Retinal pigment epithelial cell (primary cell): ENCODE measurements around the gene TAF11L6.
"Not testable (repeated sequence)": the region's sequence is repeated elsewhere in the genome, so short reads cannot be mapped to it uniquely, and the experiment has no call there.

Experiments
- DNase-seq: peaks from one replicate; pipeline ENCODE4 v3.0.0-alpha.2; 2010; ENCODE audit warnings: low read depth
- H3K4me3 ChIP-seq: 2 replicates; pipeline ENCODE4 v1.5.1; 2011; ENCODE audit warnings: mild to moderate bottlenecking, low read length, control low read depth, moderate library complexity
- TF ChIP-seq, protein P1 (sequence below): conservative IDR thresholded peaks from 2 replicates; pipeline ENCODE4 v1.5.1; 2011; ENCODE audit warnings: low read depth, low read length, control low read depth, inconsistent platforms

TAF11L6 gene

DNA sequence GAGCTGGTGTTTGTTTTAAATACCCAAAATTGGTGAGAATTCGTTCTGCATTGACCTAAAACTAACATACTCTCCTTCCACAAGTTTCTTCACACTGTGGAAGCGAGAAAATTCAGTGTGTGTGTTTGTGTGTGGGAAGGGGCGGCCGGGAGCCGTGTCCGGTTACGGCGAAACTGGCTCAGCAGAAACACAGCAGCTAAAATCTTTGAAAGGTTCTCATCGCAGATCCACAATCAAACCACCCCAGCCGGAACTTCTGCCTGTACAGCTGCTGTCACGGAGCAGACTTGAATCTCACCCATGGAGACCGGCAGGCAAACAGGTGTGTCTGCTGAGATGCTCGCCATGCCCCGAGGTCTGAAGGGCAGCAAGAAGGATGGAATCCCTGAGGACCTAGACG is at the start of gene TAF11L6:
Gene TAF11L6 (plus strand): TSS at position 301 of the 400 bp plus-strand sequence.
- H3K4me3 ChIP-seq, DNase-seq: not testable (repeated sequence)

DNA sequence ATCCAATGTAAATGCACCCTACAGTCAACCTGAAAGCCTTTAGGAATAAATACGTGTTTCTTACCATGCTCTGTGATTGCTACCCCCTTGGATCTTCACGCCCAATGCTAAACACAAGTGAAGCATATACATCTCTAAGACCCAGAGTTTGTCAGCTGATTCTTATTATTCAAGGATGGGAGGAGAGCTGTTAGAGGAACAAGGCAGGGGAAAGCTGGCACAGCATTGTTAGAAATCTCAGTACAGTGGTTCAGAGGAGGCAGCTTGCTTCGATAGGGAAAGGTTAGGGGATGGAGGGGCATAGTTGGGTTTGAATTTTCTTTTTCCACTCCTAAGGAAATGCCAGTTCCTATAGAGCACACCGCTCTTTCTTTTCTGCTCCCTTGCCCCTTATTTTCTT is 47.1 kb upstream of the TAF11L6 start:
- H3K4me3 ChIP-seq = no peak overlapping the region
- TF ChIP-seq, protein P1, sequence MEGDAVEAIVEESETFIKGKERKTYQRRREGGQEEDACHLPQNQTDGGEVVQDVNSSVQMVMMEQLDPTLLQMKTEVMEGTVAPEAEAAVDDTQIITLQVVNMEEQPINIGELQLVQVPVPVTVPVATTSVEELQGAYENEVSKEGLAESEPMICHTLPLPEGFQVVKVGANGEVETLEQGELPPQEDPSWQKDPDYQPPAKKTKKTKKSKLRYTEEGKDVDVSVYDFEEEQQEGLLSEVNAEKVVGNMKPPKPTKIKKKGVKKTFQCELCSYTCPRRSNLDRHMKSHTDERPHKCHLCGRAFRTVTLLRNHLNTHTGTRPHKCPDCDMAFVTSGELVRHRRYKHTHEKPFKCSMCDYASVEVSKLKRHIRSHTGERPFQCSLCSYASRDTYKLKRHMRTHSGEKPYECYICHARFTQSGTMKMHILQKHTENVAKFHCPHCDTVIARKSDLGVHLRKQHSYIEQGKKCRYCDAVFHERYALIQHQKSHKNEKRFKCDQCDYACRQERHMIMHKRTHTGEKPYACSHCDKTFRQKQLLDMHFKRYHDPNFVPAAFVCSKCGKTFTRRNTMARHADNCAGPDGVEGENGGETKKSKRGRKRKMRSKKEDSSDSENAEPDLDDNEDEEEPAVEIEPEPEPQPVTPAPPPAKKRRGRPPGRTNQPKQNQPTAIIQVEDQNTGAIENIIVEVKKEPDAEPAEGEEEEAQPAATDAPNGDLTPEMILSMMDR = no peak
- DNase-seq = peak; percentile 13

DNA sequence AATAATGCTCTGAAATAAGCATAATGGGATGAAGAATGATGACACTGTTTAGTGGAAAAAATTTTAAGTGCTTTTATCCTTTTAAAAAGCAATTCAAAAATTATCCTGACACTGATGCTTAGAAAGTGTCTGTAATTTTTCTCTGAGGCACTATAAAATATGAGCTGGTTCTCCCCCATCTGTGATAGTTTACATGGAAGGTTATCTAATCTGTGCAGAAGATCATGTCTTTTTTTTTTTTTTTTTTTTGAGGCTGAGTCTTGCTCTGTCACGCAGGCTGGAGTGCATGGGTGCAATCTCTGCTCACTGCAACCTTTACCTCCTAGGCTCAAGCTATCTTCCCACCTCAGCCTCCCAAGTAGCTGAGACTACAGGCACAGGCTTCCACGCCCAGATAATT is 45.7 kb upstream of the TAF11L6 start:
- no peak for DNase-seq
- H3K4me3 ChIP-seq = no peak overlapping the region
- TF ChIP-seq, protein P1 = no peak

DNA sequence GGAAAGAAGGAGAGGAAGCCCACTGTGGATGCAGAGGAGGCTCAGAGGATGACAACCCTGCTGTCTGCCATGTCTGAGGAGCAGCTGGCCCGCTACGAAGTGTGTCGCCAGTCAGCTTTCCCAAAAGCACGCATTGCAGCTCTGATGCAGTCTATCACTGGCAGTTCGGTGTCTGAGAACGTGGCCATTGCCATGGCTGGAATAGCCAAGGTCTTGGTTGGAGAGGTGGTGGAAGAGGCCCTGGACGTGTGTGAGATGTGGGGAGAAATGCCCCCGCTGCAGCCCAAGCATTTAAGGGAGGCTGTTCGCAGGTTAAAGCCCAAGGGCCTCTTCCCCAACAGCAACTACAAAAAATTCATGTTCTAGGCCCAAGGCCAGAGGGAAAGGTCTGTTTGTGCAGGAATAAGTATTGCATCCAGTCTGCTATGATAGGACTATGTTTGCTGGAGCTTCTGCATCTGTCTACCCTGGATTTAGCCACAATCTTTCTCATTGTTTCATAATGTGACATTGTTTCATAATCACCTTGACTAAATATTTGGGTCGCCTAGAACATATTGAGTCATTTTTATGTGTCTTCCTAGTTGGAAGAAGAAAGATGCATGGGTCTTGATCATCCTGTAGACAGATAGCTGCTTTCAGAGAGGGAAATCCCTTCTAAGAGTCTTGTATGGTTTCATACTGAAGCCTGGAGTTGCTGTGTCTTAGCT is 41.9 kb upstream of the TAF11L6 start:
- not testable (repeated sequence) for DNase-seq

DNA sequence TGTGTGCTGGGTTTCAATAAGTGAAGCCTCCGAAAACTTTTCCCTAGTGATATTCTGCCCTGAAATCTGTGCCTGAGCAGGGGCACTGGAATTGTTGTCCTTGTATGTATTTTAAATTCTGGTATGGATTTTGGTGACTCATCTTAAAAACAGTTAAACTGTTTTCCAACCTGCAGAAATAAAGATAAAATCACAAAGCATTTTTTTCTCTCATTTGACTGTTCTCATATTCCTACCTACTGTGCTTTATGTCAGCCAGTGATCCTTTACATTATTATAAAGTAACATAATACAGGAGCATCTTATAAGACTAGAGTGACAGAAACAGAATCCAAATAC is 41.3 kb upstream of the TAF11L6 start:
- TF ChIP-seq, protein P1 = no peak
- no peak overlapping the region for H3K4me3 ChIP-seq
- DNase-seq = no peak

More for the DNA sequence above, 41.9 kb upstream of the TAF11L6 start:
- H3K4me3 ChIP-seq = not testable (repeated sequence)

DNA sequence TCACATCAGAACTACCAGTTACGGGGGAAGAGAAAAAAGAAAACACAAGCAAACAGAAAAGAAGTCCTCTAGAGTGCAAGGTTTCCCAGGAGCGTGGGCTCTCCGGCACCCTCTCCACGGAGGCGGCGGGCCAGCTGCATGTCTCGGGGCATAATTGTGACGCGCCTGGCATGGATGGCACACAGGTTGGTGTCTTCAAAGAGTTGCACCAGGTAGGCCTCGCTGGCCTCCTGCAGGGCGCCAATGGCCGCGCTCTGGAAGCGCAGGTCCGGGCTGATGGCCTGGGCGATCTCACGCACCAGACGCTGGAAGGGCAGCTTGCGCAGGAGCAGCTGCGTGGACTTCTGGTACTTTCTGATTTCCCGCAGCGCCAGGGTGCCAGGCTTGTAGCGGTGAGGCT is 37.2 kb upstream of the TAF11L6 start:
- H3K4me3 ChIP-seq, DNase-seq: not testable (repeated sequence)

DNA sequence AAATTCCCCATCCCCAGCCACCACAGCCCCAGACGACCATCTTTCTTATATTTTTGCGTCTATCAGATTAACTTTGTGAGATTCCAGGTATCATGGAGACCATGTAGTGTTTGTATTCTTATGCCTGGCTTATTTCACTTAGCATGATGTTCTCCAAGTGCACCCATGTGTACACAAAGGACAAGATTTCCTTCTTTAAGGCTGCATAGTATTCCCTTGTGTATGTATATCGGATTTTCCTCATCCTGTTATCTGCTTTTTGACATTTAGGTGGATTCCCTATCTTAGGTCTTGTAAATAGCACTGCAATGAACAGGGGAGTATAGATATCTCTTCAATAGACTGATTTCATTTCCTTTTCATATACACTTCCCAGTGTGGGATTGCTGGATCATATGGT is 35.7 kb upstream of the TAF11L6 start:
- TF ChIP-seq, protein P1 = no peak
- DNase-seq = no peak
- no peak overlapping the region for H3K4me3 ChIP-seq

DNA sequence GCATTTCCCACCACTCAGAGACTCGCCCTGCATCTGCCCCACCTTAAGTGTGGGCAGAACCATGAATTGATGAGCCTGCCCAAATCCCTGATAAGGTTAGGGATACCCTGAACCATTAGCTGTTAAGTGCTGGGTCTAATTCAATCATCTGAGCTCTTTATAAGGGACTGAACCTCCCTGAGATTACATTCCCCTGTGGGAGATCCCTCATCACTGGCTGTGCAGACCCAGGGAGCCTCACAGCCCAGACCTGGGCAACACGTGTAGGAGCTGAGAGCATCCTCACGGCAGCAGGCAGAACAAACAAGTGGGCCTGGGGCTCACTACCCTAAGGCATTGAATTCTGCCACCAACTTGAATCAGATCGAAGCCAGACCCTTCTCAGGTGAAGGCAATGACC is 31.0 kb upstream of the TAF11L6 start:
- no peak overlapping the region for H3K4me3 ChIP-seq
- DNase-seq = no peak
- TF ChIP-seq, protein P1 = no peak

DNA sequence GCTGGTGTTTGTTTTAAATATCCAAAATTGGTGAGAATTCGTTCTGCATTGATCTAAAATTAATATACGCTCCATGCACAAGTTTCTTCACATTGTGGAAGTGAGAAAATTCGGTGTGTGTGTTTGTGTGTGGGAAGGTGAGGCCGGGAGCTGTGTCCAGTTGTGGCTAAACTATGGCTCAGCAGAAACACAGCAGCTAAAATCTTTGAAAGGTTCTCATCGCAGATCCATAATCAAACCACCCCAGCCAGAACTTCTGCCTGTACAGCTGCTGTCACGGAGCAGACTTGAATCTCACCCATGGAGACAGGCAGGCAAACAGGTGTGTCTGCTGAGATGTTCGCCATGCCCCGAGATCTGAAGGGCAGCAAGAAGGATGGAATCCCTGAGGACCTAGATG is 30.5 kb upstream of the TAF11L6 start, which contains the start of gene TAF11L2:
Gene TAF11L2 (plus strand): TSS at position 301 of the 400 bp plus-strand sequence.
- DNase-seq, H3K4me3 ChIP-seq: not testable (repeated sequence)
